Common myeloid progenitor, CD34-positive (primary cell): ENCODE measurements around the gene SLC2A2.

Experiments used
- CTCF ChIA-PET: fragments of 350-600 bp; sonication (Branson Sonifier 250); formaldehyde crosslinking; loops from one replicate; lab custom pipeline; 2021; ENCODE audit warnings: antibody characterized with exemption; lab: Charles Lee
- POLR2A ChIA-PET: fragments of 350-600 bp; sonication (Branson Sonifier 250); formaldehyde crosslinking; loops from one replicate; lab custom pipeline; 2021; ENCODE audit warnings: antibody characterized with exemption; lab: Charles Lee
- DNase-seq, 3 donors: peaks; one replicate each; pipeline versions ENCODE4 v3.0.0 to v3.0.0-alpha.2; 2013
- H3K27ac ChIP-seq, 2 experiments: 1 replicate in 1 of 2; 2 replicates in 1 of 2; pipeline ENCODE4 v1.7.0; 2013; ENCODE audit warnings: inconsistent platforms in 2 of 2, low read length in 2 of 2, mild to moderate bottlenecking in 2 of 2, low read depth in 1 of 2, moderate library complexity in 1 of 2; ENCODE audit not compliant: severe bottlenecking in 2 of 2, insufficient read depth in 1 of 2, poor library complexity in 1 of 2
- H3K27me3 ChIP-seq, 5 experiments: replicated peaks in 2 of 5; 1 replicate in 3 of 5; 2 replicates in 2 of 5; pipeline versions ENCODE4 v1.6.1 to v1.7.0; 2013; ENCODE audit warnings: low read length in 4 of 5, mild to moderate bottlenecking in 2 of 5, moderate library complexity in 2 of 5, inconsistent platforms in 1 of 5; ENCODE audit not compliant: insufficient read depth in 5 of 5, control insufficient read depth in 4 of 5
- H3K36me3 ChIP-seq, 4 experiments: 1 replicate in 2 of 4; 2 replicates in 2 of 4; pipeline versions ENCODE4 v1.6.1 to v1.7.0; 2013; ENCODE audit warnings: low read length in 3 of 4, control low read depth in 1 of 4, mild to moderate bottlenecking in 1 of 4; ENCODE audit not compliant: control insufficient read depth in 4 of 4, insufficient read depth in 4 of 4
- H3K4me1 ChIP-seq, 4 experiments: 1 replicate in 3 of 4; 2 replicates in 1 of 4; pipeline versions ENCODE4 v1.6.1 to v1.7.1; 2013; ENCODE audit warnings: low read length in 3 of 4, mild to moderate bottlenecking in 3 of 4, control low read depth in 1 of 4, inconsistent platforms in 1 of 4, moderate library complexity in 1 of 4; ENCODE audit not compliant: control insufficient read depth in 4 of 4, insufficient read depth in 4 of 4; ENCODE audit errors: control extremely low read depth in 1 of 4
- H3K4me3 ChIP-seq, 7 experiments: 1 replicate in 4 of 7; 2 replicates in 3 of 7; pipeline versions ENCODE4 v1.5.1 to v1.7.0; 2013; ENCODE audit warnings: mild to moderate bottlenecking in 7 of 7, low read length in 6 of 7, moderate library complexity in 6 of 7, inconsistent platforms in 2 of 7, low read depth in 2 of 7, control low read depth in 1 of 7; ENCODE audit not compliant: insufficient read depth in 4 of 7, control insufficient read depth in 1 of 7; ENCODE audit errors: extremely low read depth in 1 of 7
- H3K9me3 ChIP-seq, 5 experiments: 1 replicate in 4 of 5; 2 replicates in 1 of 5; pipeline versions ENCODE4 v1.6.1 to v1.7.1; 2013; ENCODE audit warnings: low read length in 4 of 5, mild to moderate bottlenecking in 2 of 5, inconsistent platforms in 1 of 5, low read depth in 1 of 5, moderate library complexity in 1 of 5; ENCODE audit not compliant: control insufficient read depth in 4 of 5, insufficient read depth in 2 of 5; ENCODE audit errors: control extremely low read depth in 1 of 5
- WGBS: methylation state at CpG from one replicate; pipeline ENCODE4 v1.1.5; 2013; ENCODE audit not compliant: insufficient coverage; 5-methylcytosine and 5-hydroxymethylcytosine counted together

SLC2A2 gene

GRCh38 chr3:171000281-171000680 lies 26.2 kb downstream of the SLC2A2 start:
- H3K9me3 ChIP-seq, result no peaks in the 10 kb centered on the region
- H3K4me3 ChIP-seq, result no peak overlapping the region
- ChIA-PET POLR2A (no interaction called here), CTCF (no interaction called here)
- no peak overlapping the region for H3K27ac ChIP-seq
- no peaks in the 10 kb centered on the region for H3K36me3 ChIP-seq
- no CpG with 5 or more reads among the region's 4 CpGs for WGBS
- DNase-seq, result no peak
- peaks cover 0 to 22% (median 6%) of the 10 kb centered on the region in 4 experiments for H3K4me1 ChIP-seq
- no peaks in the 10 kb centered on the region for H3K27me3 ChIP-seq

- Histone ChIP-seq H3K36me3 (no peaks in the 10 kb centered on the region), H3K27ac (no peak overlapping the region), H3K27me3 (no peaks in the 10 kb centered on the region), H3K4me3 (no peak overlapping the region), H3K9me3 (no peaks in the 10 kb centered on the region), H3K4me1 (peaks cover 0 to 22% (median 6%) of the 10 kb centered on the region in 4 experiments)
- DNase-seq, result peak; percentile 72 to 82 (median 81)
- CTCF ChIA-PET, result no interaction called here
- WGBS, result no CpG with 5 or more reads among the region's 2 CpGs
- POLR2A ChIA-PET, result no interaction called here
Observed at GRCh38 chr3:170999737-171000242, 26.7 kb downstream of the SLC2A2 start.

GRCh38 chr3:170997961-170998913 lies 28.3 kb downstream of the SLC2A2 start:
- 69% methylated on average over 3 of the region's 5 CpGs for WGBS
- Histone ChIP-seq H3K36me3 (no peaks in the 10 kb centered on the region), H3K27me3 (no peaks in the 10 kb centered on the region), H3K4me1 (peaks cover 0 to 22% (median 6%) of the 10 kb centered on the region in 4 experiments), H3K27ac (no peak overlapping the region), H3K9me3 (peaks cover 0 to under 1% (median 0%) of the 10 kb centered on the region in 5 experiments), H3K4me3 (no peak overlapping the region)
- POLR2A ChIA-PET, result interaction anchor here (0.6 kb wide), 1 partner anchor 133 kb away, joined by 3 read pairs; no protein-coding TSS in a partner anchor
- DNase-seq, result peak in 2 of 3 donors; percentile 9 to 13
- CTCF ChIA-PET, result no interaction called here

GRCh38 chr3:170992854-170993253 lies 33.7 kb downstream of the SLC2A2 start:
- Histone ChIP-seq H3K4me1 (peaks cover 0 to 3% (median 0%) of the 10 kb centered on the region in 4 experiments), H3K4me3 (no peak overlapping the region), H3K27ac (no peak overlapping the region), H3K9me3 (peaks cover 0 to 2% (median 0%) of the 10 kb centered on the region in 5 experiments), H3K27me3 (no peaks in the 10 kb centered on the region), H3K36me3 (no peaks in the 10 kb centered on the region)
- POLR2A ChIA-PET, result no interaction called here
- CTCF ChIA-PET, result no interaction called here
- WGBS, result 100% methylated on average over 1 of the region's 2 CpGs
- no peak for DNase-seq

GRCh38 chr3:170991664-170992063 lies 34.9 kb downstream of the SLC2A2 start:
- DNase-seq, result no peak
- H3K27me3 ChIP-seq, result no peaks in the 10 kb centered on the region
- no peaks in the 10 kb centered on the region for H3K36me3 ChIP-seq
- 100% methylated on average over 2 of the region's 2 CpGs for WGBS
- POLR2A ChIA-PET, result no interaction called here
- H3K4me3 ChIP-seq, result no peak overlapping the region
- H3K9me3 ChIP-seq, result peaks cover 0 to 2% (median 0%) of the 10 kb centered on the region in 5 experiments
- H3K27ac ChIP-seq, result no peak overlapping the region
- H3K4me1 ChIP-seq, result no peaks in the 10 kb centered on the region
- CTCF ChIA-PET, result no interaction called here

GRCh38 chr3:170989100-170989648 lies 37.3 kb downstream of the SLC2A2 start:
- WGBS, result 95% methylated on average over 4 of the region's 5 CpGs
- CTCF ChIA-PET, result no interaction called here
- no peaks in the 10 kb centered on the region for H3K36me3 ChIP-seq

GRCh38 chr3:170988378-170988777 lies 38.1 kb downstream of the SLC2A2 start:
- Histone ChIP-seq H3K36me3 (no peaks in the 10 kb centered on the region), H3K9me3 (peaks cover 0 to 3% (median 2%) of the 10 kb centered on the region in 5 experiments), H3K27me3 (no peaks in the 10 kb centered on the region), H3K4me3 (no peak overlapping the region), H3K4me1 (no peaks in the 10 kb centered on the region), H3K27ac (no peak overlapping the region)
- ChIA-PET POLR2A (no interaction called here), CTCF (no interaction called here)
- 81% methylated on average over 3 of the region's 3 CpGs for WGBS
- DNase-seq, result no peak

More at GRCh38 chr3:170989100-170989648, 37.3 kb downstream of the SLC2A2 start:
- H3K27ac ChIP-seq, result no peak overlapping the region
- peaks cover 0 to 2% (median 1%) of the 10 kb centered on the region in 5 experiments for H3K9me3 ChIP-seq
- H3K4me3 ChIP-seq, result no peak overlapping the region
- no peaks in the 10 kb centered on the region for H3K4me1 ChIP-seq
- no peaks in the 10 kb centered on the region for H3K27me3 ChIP-seq
- DNase-seq, result no peak
- POLR2A ChIA-PET, result no interaction called here
